GM12892 (cell line): Measurements from ENCODE around the gene ACTR6.
A peak's percentile ranks its signal among the peaks of the same experiment; 100 is the strongest.
"Not testable (repeated sequence)": the region's sequence is repeated elsewhere in the genome, so short reads cannot be mapped to it uniquely, and the experiment has no call there.

ENCODE experiments used
- DNase-seq: peaks from one replicate; pipeline ENCODE4 v3.0.0; 2011; ENCODE audit not compliant: insufficient read length
- FAIRE-seq: peaks from 2 replicates; lab custom pipeline; 2011; peaks lifted over from hg19 to GRCh38; lab: Jason Lieb, UNC
- POLR2A ChIP-seq: IDR thresholded peaks from 2 replicates; pipeline ENCODE4 v1.6.1; 2011; ENCODE audit warnings: low read depth, low read length, control low read depth
- POLR2AphosphoS5 ChIP-seq: IDR thresholded peaks from 2 replicates; pipeline ENCODE4 v1.6.1; 2011; ENCODE audit warnings: low read depth, low read length, control low read depth
- TAF1 ChIP-seq: IDR thresholded peaks from 2 replicates; pipeline ENCODE4 v1.6.1; 2011; ENCODE audit warnings: low read depth, mild to moderate bottlenecking, control low read depth, low read length, borderline replicate concordance

Gene ACTR6

DNA sequence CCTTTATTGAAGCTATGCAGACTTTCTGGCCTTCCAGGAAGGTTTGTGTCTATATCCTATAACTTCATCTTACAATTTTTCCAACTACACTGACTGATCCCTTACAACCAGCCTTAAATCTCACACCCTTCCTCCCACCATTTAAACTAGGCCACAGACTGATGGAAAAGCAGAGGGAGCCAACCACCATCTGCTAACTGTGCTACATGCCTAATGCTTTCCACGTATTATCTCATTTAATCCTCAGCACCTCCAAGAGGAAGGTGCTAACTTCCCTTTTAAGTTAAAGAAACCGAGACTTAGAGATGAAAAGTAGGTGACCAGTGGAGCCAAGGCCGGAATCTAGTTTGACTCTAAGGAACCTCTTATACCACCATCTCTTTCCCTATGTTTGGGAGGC, 35.3 kb upstream of the ACTR6 start:
- no peak for TF ChIP-seq POLR2A
- no peak for TF ChIP-seq POLR2AphosphoS5
- no peak for TF ChIP-seq TAF1
- DNase-seq (no peak), FAIRE-seq (no peak)

DNA sequence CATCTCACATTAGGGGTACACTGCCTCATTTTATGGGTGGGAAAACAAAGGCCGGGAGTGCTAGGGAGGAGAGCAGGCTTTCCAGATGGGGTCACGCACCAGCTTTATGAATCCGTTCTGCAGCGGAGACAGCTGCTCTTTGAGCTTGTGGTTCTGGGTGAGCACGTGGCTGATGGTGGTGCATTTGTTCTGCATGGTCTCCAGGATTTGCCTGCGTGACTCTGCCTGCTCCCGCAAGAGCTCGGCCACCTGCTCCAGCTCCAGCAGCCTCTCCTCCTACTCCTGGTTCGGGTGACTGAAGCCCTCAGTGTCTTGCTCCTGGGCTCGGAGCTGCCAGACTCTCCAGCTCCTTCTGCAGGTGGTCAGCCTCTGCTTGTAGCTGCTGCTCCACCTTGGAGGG, 34.4 kb upstream of the ACTR6 start:
- DNase-seq (no peak), FAIRE-seq (no peak)
- TF ChIP-seq POLR2AphosphoS5 (no peak), POLR2A (no peak), TAF1 (no peak)

- FAIRE-seq = no peak
- TF ChIP-seq POLR2A = no peak
- TF ChIP-seq TAF1 = no peak
- no peak for TF ChIP-seq POLR2AphosphoS5
- DNase-seq = no peak
Measured at GRCh38 chr12:100168562-100168961, 32.1 kb upstream of the ACTR6 start.

DNA sequence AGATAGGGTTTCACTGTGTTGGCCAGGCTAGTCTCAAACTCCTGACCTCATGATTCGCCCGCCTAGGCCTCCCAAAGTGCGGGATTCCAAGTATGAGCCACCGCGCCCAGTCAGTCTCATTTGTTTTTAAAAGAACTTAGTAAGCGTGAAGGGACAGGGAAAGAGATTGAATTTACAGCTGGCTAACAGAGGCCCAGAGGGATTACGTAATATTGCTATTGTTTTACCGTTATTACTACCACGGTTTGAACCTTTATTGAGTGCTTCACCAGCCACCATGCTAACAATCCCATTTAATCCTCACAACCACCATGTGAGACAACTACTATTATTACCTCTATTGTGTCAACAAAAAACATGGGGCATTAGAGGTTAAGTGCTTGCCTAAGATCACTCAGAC, 31.3 kb upstream of the ACTR6 start:
- DNase-seq = no peak
- TF ChIP-seq POLR2AphosphoS5 (no peak), TAF1 (no peak), POLR2A (no peak)
- FAIRE-seq = no peak

- no peak for FAIRE-seq
- DNase-seq = no peak
- TF ChIP-seq POLR2A (no peak), POLR2AphosphoS5 (no peak), TAF1 (no peak)
Measured at GRCh38 chr12:100170313-100170858, 30.2 kb upstream of the ACTR6 start.

- no peak for TF ChIP-seq POLR2A
- TF ChIP-seq POLR2AphosphoS5 = no peak
- no peak for TF ChIP-seq TAF1
- DNase-seq = no peak
- no peak for FAIRE-seq
Measured at GRCh38 chr12:100171248-100171647, 29.4 kb upstream of the ACTR6 start.

DNA sequence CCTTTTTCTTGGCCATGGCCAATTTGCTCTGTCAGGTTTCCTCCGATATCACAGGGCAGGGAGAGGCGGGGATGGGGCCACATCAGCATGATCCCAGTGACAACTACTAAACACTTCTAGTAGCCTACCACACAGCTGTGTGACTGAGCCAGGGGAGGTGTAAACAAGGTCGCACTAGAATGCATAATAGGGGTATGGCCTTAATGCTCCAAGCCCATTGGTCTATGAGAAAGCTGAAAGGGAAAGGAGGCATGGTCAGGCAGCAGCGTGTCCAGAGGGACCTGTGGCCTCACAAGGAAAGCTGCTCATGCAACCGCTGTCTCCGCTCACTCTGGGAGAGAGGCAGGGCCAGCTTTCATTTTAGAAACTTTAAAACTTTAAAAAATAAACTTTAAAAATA, 27.5 kb upstream of the ACTR6 start:
- DNase-seq (no peak), FAIRE-seq (no peak)
- no peak for TF ChIP-seq POLR2A
- TF ChIP-seq TAF1 = no peak
- no peak for TF ChIP-seq POLR2AphosphoS5

DNA sequence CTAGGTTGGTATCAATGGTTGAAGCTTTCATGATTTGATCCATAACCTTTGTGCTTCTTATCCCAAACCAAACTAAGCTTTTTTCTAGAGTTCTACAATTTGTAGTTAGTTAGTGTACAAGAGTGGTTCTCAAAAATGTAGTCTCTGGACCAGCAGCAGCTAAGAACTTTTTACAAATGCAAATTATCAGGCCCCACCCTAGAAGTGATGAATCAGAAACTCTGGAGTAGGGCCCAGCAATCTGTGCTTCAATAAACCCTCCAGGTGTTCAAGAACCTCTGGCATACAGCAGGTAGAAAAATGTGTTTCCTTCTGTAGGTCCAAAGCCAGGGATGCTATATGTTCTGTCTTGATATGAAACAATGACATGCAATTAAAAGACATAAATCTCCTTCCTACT, 26.1 kb upstream of the ACTR6 start:
- no peak for DNase-seq
- TF ChIP-seq TAF1 = no peak
- no peak for TF ChIP-seq POLR2AphosphoS5
- no peak for TF ChIP-seq POLR2A
- FAIRE-seq = no peak

GRCh38 chr12:100176493-100176892, 24.1 kb upstream of the ACTR6 start:
- FAIRE-seq, DNase-seq: not testable (repeated sequence)

DNA sequence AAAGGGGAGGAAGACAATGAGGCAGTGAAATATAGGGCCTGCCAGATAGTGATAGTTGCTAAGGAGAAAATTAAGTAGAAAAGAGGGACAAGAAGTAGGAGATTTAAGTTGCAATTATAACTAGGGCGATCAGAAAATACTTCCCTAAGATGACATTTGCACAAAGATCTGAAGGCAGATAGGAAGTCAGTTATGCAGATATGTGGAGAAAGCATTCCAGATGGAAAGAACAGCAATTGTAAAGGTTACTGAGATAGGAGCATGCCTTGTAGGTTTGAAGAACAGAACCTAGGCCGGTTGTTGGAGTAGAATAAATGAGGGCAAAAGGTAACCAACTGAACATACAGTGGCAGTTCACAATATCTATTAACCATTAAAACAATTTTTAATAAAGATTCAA, 21.4 kb upstream of the ACTR6 start:
- FAIRE-seq (no peak), DNase-seq (no peak)
- TF ChIP-seq POLR2AphosphoS5 = no peak
- no peak for TF ChIP-seq POLR2A
- no peak for TF ChIP-seq TAF1

DNA sequence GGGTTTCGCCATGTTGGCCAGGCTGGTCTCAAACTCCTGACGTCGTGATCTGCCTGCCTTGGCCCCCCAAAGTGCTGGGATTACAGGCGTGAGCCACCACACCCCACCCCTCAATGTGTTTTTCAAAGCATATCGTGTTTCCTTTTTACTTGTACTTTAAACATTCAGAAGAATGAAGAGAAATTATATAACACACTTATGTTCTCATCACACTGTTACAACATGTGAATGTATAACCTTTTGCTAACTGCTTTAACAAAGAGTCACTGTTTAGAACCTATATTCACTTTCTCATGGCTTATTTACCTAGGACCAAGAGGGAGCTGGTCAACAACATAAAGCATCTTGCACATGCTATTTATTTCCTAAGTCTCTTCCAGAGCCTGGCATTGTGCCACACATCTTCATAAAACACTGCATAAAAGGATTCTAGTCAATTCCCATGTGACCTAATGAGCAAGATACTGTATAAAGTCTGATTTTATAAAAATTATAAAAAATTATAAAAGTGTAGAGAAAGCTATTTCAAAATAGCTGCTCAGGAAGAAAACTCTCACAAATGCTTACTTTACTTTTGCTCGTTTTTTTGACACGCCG, 16.0 kb upstream of the ACTR6 start:
- FAIRE-seq = no peak
- TF ChIP-seq POLR2AphosphoS5 = no peak
- DNase-seq = no peak

DNA sequence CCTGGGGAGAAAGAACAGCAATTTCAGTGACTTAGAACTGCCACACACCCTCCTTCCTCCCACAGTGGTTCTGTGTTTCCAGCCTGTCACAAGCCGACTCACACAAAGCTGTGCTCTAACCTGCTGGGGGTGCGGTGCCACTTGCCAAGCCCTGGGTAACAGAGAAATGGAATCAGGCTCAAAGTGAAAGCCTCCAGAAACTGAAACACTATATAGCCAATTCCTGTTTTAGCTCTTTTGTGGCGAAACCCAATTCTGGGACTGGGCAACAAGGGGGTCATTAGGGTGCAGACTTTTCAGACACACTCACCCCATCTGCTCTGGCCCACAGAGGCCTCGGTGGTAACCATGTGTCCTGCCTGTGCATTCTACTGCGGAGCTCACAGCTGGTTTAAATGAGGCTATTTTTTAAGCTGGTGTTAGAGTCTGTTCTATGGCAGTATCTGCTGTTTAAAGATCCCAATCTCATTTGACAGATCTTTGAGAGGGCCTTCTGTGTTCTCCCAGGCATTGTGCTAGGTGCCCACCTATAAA, 15.2 kb upstream of the ACTR6 start:
- DNase-seq (no peak), FAIRE-seq (peak; percentile 80)
- TF ChIP-seq POLR2AphosphoS5 = no peak
- TF ChIP-seq POLR2A = no peak
- no peak for TF ChIP-seq TAF1

DNA sequence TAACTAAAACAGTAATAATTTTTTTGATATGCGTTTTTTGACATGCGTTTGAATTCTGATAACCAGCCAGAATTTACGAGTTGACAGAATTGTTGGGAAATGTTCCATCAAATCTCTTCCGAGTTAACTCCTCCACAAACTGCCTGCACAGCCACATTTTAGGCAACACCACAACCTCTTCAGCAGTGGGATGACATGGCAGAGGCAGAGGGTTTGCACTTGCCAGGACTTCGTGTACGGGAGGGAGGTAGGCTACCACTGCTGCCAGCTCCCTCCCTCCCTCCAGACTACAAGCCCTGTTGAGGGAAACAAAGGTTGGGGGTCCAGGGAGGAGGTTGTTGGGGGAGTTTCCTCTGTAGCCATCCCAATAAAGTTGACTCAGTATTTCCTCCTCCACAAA, 14.5 kb upstream of the ACTR6 start:
- FAIRE-seq (no peak), DNase-seq (no peak)
- TF ChIP-seq POLR2A (no peak), TAF1 (no peak), POLR2AphosphoS5 (no peak)

- DNase-seq = no peak
- TF ChIP-seq POLR2A = no peak
- TF ChIP-seq POLR2AphosphoS5 = no peak
- TF ChIP-seq TAF1 = no peak
- FAIRE-seq = no peak
Measured at GRCh38 chr12:100187068-100187467, 13.5 kb upstream of the ACTR6 start.
